CD4-positive, alpha-beta T cell treated with Interleukin-17A for 1 hour (primary cell): ENCODE measurements around the gene ICE2.
"Not testable (repeated sequence)": the region's sequence is repeated elsewhere in the genome, so short reads cannot be mapped to it uniquely, and the experiment has no call there.

ENCODE experiments used
- DNase-seq: peaks from one replicate; pipeline ENCODE4 v3.0.0-alpha.2; 2020

The ICE2 gene

DNA sequence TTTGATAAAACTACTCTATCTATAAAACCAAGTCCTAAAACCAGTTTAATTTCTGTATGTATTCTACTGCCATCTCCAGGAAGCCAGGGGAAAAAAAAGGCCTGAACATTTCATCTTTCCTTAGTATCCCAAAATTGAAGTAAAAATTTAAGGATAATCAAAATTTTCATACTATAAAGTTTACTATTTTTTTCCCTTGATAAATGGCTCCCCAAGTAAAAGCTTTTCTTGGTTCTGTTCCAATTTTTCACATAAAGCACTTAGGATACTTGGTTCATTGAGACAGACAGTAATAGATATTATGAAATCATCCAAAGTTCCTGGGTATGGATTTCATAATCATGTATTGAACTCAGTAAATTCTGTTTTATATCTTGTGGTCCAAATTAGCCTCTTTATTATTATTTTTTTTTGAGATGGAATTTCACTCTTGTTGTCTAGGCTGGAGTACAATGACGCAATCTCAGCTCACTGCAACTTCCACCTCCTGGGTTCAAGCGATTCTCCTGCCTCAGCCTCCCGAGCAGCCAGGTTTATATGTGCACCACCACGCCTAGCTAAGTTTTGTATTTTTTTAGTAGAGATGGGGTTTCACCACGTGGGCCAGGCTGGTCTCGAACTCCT, 34.5 kb downstream of the ICE2 start:
- peak; percentile 7 for DNase-seq

DNA sequence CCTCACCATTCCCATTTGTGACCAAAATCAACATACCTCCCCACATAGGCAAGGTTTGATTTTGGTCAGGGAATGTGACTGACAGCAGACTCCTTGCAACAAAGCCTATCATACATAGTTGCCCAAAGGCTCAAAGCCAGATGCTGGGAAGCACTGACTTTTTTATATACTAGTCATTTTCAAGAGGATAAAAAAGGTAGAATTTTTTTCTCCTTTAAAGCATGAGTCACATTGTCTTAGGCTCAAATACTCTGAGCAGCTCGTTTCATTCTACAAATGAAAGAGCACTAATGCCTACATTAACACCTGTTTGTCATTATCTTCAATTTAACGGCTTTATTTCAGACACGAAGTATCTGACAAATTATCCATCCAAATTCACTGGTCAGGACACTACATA, 36.2 kb downstream of the ICE2 start:
- no peak for DNase-seq

DNA sequence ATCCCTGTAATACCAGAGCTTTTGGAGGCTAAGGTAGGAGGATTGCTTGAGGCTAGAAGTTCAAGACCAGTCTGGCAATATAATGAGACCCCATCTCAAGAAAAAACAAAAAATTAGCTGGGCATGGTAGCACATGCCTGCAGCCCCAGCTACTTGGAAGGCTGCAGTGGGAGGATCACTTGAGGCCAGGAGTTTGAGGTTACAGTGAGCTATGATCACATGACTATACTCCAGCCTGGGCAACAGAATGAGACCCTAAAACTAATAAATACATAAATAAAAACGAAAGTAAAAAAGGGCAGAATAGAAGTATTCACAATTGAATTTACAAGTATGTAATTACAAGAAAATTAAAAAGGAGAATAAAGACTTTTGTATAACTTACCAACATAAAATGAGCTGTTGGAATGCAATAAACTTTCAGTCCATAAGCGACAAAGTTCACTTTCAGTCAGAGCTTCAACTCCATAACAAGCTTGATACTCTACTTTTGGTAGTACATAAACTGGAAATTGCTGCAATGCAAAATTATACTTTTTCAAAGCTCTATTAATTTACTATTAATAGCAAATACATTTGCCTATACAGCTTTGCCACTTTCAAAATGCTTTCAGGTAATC, 36.8 kb downstream of the ICE2 start:
- DNase-seq: no peak

DNA sequence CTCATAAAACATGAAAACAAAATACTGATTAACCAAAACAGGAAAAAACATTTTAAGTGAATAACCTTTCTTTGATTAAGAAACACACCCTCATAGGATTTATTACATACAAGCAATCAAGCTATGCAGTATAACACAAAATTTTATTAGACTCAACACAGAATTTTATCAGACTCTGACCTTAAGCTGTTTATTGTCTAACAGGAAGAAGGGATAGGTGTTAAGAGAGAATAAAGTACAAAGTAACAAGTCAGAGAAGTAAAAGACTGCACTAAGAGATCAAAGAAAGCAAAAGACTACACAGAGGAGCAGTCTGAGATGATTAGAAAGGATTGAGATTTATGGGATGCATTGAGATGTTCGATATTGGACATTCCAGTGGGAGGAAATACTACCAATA, 37.6 kb downstream of the ICE2 start:
- DNase-seq: no peak

DNA sequence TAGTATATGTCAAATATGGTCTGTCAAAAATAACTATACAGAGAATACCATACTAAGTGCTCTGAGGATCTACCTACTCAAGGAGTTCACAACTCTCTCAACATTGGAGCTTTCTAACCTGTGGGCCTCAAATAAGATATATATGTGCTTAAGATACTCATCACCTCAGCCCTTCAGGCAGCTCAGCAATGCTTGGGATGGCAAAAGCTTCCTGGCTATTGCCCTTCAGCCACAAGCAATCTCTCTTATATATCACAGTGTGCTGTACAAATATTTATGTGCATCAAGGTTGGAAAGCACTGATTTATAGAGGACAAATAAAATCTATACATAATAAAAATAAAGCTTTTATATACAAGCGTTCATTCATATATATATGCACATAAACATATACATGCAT, 40.3 kb downstream of the ICE2 start:
- no peak for DNase-seq

DNA sequence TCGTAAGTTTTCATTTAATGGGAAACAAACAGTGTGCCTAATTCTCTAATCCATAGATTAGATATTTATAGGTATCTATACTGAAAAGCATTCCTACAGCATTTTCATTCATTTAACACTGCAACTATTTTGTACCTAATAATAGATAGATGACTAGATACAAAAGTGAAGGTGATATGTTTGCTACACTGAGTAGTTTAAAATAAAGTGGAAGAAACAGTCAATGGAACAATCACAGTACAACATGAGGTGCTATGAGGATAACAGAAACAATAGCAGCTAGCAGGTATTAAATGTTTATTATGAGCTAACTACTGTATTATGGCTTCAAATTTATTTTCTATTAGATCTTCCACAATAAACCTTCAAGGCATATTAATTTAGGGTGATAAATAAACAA, 50.0 kb downstream of the ICE2 start:
- DNase-seq: no peak

DNA sequence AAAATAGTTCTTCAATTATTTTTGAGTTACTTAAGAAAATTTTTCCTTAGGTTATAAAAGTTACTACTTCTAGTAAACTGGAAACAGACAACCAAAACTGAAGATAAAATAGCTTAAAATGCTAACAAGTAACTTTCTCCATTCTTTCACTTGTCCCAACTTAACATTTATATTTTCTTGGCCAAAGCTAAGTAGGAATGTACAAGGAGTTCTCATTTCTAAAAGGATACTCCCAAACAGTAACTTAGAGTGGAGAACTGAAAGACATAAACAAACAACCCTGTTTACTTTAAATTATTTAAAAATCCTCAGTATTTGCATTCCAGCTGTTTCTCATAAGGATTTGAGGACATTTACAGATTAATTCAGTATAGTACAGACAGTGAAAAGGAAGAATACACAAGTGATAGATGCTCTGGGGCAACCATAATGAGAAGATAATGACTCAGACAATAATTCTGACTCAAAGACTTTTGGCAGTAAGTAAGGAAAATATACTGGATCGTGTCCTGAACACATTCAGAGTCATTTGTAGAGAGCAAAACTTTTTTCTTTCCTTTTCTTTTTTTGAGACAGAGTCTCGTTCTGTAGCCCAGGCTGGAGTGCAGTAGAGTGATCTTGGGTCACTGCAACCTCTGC, 52.0 kb downstream of the ICE2 start:
- DNase-seq: no peak

DNA sequence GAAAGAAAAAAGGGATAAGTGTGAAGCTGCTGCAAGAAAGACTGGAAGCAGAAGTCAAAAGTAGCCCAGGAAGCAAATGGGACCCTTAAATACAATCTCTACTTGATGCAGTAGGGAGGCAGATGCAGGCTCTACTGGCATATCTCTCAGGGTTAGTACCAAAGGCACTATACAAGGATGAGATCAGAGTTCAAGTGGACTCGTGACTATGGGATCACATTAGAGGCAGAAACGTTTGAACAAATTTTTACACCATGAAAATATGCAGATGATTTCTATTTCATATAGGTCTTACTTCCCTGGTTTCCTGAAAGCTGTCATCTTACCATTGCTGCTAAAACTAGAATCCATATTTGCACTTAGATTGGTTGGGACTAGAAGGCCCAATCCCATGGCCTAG, 53.5 kb downstream of the ICE2 start:
- no peak for DNase-seq

DNA sequence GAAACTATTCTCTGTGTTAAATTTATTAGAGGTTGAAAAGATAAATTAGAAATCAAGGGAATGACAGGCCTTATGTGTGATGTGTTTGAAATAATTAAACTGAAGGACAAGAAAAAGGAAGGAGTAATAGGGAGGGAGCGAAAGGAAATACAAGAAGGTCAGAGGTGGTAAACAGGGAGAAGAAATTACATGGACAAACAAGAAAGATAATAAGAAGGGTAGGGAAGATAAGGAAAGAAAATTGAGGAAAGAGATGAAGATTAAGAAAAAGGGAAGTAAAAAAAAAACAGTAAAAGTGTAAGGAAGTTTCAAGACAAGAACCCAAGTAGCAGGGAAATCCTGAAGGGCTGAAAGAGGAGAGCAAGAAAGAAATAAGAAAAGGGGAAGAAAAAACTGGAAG, 54.9 kb downstream of the ICE2 start:
- DNase-seq: no peak

DNA sequence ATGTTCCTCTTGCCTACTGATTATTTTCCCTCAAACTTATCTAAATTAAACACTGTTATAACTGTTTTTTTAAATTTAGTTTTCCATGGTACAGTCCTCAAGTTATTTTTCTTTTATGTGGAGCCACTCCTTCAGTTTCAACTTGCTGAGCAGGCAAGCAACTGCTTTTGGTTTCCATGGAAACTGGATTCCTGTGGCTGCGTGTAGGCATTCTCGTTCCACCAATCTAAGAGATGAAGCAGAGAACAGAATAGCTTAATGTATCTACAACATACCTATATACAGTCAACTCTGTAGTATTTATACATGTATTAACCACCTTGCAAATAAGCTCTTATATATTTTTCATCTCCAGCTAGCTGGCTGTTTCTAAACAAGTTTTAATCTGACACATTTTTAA, 55.4 kb downstream of the ICE2 start:
- no peak for DNase-seq

DNA sequence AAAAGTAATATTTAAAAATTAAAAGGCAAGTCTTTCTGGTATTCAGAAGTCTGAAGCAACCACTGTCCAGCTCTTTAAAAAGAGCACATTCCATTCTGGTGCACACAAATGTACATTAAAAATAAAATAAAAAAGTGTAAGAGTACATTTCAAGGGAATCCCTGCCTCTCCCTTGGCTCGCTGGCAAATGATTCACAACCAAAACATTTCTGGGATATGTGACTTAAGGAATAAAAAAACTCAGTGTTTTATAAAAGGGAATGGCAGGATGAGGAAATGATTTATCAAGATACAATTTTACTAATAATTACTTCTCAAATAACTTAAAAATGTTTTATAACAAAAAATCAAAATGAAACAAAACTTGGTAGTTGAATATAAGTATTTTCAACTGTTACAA, 57.4 kb downstream of the ICE2 start:
- DNase-seq: no peak

DNA sequence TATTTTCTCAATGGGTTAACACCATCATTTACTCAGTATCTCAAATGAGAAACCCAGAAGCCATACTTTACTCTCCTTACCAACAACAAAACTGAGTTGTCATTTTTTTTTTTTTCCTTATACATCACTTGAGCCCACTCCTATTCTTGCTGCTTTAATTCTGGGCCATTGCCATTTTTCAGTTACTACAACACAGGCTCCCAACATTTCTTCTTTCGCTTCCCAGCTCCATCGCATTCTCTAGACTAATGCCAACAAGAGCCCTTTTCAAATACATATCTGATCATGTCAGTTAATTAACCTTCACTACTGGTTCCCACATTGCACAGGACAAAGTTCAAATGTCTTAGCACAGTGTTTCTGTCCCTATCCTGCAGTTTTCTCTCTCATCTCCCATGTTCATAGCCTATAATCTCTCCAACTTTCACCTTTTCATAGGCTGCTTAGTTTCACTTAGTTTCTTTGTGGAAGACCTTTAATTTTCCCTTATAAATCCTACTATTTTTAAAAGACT, 58.7 kb downstream of the ICE2 start:
- DNase-seq: no peak

DNA sequence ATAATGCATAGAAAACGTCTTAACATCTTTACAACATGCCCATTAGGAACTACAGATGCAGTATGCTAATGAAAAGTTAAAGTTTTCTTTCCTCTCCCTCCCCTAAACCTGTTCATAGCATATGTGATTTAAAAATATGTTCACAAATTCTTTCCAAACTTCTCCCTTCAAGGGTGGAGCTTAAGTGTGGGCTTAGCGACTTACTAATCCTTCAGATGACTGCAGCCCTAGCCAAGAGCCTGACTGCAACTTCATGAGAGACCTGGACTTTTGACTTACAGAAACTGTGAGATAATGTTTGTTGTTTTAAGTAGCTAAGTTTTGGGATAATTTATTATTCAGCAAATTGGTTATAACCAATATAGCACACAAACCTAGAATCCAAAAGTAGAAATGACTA, 59.2 kb downstream of the ICE2 start:
- no peak for DNase-seq

DNA sequence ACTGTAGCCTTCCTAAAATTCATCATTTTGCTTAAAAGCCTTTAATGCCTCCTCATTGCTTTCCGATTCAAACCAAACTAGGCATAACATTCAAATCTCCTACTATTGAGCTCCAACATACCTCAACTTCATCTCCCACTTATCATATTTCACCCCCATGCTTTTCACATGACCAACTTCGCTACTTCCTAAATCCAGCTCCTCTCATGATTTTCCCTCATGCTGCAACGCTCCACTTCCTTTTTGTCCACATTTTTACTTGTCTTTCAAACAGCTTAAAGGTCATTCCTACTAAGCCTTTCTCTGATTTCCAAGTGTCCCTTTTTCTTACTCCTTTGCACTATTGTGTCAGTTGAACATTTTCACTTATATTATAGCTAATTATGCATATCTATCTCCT, 60.8 kb downstream of the ICE2 start:
- DNase-seq: no peak

DNA sequence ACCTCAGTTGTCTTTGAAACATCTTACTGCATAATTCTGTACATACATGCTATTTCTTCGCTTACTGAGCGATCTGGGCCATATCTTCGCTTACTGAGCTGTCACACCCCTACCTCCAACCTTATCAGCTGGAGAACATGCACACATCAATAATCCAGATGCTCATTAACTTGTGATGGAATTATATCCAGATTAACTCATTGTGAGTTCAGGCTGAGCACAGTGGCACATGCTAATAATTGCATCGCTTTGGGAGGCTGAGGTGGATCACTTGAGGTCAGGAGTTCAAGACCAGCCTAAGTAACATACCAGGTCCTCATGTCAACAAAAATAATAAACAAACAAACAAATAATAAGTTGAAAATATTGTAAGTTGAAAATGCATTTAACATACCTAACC, 61.8 kb downstream of the ICE2 start:
- no peak for DNase-seq

DNA sequence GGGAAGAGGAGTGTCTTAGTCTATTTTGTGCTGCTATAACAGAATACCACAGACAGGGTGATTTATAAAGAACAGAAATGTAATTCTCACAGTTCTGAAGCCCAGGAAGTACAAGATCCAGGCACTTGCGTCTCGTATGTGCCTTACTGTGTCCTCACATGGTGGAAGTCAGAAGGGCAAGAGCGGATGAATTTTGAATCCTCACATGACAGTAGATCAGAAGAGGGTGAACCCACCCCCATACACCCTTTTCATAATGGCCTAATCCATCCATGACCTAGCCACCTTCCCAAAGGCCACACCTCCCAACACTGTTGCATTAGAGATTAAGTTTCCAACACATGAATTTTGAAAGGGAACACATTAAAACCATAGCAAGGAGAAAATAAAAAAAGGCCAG, 62.5 kb downstream of the ICE2 start:
- no peak for DNase-seq

DNA sequence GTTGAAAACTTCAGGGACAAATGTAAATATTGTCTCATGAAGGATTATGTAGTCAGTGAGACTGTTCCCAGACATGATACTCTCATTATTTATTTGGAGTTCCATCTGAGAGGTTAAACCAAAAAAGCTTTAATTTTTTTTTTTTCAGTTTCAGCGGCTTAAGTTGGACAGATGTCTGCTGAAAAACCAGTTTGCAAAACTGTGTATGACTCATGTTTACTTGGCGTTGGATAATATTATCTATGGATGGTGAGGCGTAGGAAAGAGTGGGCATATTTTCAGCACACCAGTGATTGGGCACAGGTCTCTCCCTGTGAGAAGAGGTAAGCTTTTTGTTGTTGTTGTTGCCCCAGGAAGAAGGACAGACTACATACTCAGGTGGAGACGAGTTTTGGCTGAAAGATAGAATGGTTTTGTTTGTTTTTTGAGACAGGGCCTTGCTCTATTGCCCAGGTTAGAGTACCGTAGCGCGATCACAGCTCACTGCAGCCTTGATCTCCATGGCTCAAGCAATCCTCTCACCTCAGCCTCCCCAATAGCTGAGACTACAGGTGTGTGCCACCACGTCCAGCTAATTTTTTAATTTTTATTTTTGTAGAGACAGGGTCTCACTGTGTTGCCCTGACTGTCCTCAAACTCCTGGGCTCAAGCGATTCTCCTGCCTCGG, 64.8 kb downstream of the ICE2 start:
- no peak for DNase-seq

DNA sequence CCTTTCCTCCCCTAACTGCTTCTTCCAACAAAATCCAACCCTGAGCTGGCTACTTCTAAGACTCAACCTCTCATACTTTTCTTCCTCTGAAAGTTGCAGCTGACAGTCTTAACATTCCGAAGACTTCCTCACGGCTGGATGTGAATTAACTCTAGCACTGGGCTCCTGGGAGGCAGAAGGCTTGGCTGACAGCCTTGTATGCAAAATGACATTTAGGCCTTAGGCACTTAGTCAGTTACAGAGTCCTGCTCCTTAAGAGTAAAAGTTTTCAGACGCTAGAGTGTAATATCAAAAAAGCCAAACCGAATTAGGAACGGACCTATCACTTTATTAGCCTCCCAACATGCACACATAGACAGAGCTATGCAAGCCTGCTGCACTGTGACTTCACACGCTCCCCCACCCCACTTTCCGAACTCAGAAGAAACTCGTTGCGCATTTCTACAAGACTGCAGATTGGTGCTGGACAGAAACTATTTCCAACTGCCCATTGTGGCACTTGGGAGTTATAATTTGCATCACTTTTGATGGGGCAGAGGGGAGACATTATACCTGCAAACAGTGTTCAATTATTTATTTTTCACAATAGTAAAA, 65.6 kb downstream of the ICE2 start:
- DNase-seq: no peak

DNA sequence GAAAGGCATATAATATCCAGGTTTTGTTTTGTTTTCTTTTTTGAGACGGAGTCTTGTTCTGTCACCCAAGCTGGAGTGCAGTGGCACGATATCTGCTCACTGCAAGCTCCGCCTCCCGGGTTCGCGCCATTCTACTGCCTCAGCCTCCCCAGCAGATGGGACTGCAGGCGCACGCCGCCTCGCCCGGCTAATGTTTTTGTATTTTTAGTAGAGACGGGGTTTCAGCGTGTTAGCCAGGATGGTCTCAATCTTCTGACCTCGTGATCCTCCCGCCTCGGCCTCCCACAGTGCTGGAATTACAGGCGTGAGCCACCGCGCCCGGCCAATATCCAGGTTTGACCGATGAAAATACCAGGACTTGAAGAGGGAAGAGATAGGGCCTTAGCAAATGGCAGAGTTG, 66.1 kb downstream of the ICE2 start:
- DNase-seq: not testable (repeated sequence)

DNA sequence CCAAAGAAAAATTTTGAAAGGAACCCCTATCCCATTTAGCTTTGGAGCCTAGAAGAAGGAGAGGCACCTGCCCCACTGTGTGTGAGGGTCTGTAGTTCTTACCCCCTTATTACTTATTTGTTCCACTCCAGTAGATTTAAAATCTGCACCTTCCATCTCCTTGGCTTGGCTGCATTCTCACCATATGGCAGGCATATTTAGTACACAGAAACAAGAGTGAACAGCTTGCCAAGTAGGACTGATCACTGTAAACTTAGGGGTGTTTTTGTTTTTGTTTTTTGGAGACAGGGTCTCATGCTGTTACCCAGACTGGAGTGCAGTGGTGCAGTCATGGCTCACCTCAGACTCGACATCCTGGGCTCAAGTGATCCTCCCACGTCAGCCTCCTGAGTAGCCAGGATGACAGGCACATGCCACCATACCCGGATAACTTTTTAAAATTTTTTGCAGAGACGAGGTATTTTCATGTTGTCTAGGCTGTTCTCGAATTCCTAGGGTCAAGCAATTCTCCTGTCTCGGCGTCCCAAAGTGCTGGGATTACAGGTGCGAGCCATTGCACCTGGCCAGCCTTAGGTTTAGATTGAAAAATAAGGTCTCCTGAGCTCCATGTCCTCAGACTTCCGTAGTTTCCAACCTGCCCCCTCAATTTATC, 67.0 kb downstream of the ICE2 start:
- DNase-seq: no peak

DNA sequence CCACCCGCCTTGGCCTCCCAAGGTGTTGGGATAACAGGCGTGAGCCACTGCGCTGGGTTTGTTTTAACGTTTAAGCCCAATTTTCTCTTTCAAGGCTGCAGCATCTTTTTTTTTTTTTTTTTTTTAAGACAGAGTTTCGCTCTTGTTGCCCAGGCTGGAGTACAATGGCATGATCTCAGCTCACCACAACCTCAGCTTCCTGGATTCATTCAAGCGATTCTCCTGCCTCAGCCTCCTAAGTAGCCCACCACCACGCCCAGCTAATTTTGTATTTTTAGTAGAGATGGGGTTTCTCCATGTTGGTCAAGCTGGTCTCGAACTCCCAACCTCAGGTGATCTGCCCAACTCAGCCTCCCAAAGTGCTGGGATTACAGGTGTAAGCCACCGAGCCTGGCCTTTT, 68.6 kb downstream of the ICE2 start:
- DNase-seq: not testable (repeated sequence)

DNA sequence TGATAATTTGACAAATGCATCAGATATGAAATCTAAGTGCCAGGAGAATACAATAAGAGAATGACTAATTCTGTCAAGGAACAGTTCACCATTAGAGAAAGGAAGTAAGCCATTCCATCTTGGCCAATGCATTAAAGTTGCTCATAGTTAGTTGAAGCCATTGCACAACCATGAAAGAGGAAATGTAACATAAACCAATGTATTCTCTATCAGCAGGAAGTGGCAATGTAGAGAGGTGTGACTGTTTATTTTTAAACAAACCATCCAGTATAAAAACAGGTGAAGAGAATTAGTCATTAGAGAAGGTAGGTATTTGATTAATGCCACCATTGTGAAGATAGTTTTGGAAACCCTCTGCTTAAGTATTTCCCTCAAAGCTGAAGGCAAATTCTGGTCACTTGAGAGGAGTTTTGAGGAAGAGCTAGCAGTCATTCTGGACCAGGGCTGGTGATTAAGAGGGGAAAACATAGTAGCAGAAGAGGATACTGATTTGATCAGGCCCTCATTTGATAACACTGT, 70.4 kb downstream of the ICE2 start:
- DNase-seq: peak; percentile 53

DNA sequence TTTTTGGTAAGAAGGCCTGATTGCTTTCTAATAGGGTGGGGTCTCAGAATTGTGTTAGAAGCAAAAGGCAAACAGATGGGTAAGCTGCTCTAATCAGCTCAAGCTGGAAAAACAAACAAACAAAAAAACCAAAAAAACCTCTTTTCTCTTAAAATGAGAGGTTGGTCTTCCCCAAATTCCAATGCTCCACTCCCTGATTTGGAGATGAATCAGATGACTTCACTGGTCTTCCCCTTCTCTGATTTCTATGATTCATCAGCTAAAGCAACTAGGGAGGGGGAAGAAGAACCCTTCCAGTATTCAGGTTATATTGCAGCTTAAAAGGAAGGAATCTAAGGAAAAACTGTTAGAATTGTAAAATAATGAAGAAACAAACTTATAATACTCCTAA, 71.5 kb downstream of the ICE2 start:
- no peak for DNase-seq
